ENCODE measurements around the gene LHX2. TPM values are rescaled to one million over a fixed set of nuclear protein-coding genes. Genes with fewer than 3 reads are reported as not detected.

Gene LHX2
- total and polyA plus RNA-seq, 12 donors = 0.06 to 0.37 (median 0.24) TPM; not detected in 9

- peaks cover 28% of the 10 kb centered on the region for H3K27me3 ChIP-seq
- intact Hi-C loops (cut with DNase I) = loop anchor here (2.0 to 5.0 kb wide), 2 partner anchors 496 to 498 kb away; no protein-coding TSS in a partner anchor
- WGBS, 4 donors = 35 to 56% (median 38%) methylated on average over 10 to 21 of the region's 21 CpGs
- TF ChIP-seq POLR2A (IDR thresholded peaks at IDR 0.05) (no peak), CTCF (IDR thresholded peaks at IDR 0.05) (no peak)
- no peaks in the 10 kb centered on the region for H3K36me3 ChIP-seq (replicated peaks in 1 of 2)
- peak overlapping the region in 2 of 4 donors; percentile 16 to 59 for H3K4me3 ChIP-seq
- H3K9me3 ChIP-seq (replicated peaks in 1 of 3) = no peaks in the 10 kb centered on the region
- no peak overlapping the region for H3K27ac ChIP-seq
- no peak for DNase-seq
- H3K4me1 ChIP-seq (replicated peaks in 1 of 2) = peaks cover 5 to 9% of the 10 kb centered on the region in 2 donors
Measured at GRCh38 chr9:124040186-124040931, 28.8 kb downstream of the LHX2 start.

- H3K27ac ChIP-seq = no peak overlapping the region
- TF ChIP-seq POLR2A (IDR thresholded peaks at IDR 0.05) = no peak
- TF ChIP-seq CTCF (IDR thresholded peaks at IDR 0.05) = peak; percentile 59 to 99 (median 86)
- no peaks in the 10 kb centered on the region for H3K36me3 ChIP-seq (replicated peaks in 1 of 2)
- no peaks in the 10 kb centered on the region for H3K9me3 ChIP-seq (replicated peaks in 1 of 3)
- intact Hi-C loops (cut with DNase I) = loop anchor here (2.0 to 5.0 kb wide), 2 partner anchors 496 to 499 kb away; no protein-coding TSS in a partner anchor
- H3K4me1 ChIP-seq (replicated peaks in 1 of 2) = peaks cover 10 to 16% of the 10 kb centered on the region in 2 donors
- peaks cover 29% of the 10 kb centered on the region for H3K27me3 ChIP-seq
- WGBS, 4 donors = 9 to 40% (median 12%) methylated on average over 12 to 55 of the region's 55 CpGs
- peak overlapping the region in 2 of 4 donors; percentile 16 to 59 for H3K4me3 ChIP-seq
- DNase-seq = peak in 6 of 7 donors; percentile 43 to 64 (median 58)
Measured at GRCh38 chr9:124040935-124041816, 29.6 kb downstream of the LHX2 start.

- 60 to 71% (median 64%) methylated on average over 4 of the region's 4 CpGs for WGBS, 4 donors
- intact Hi-C loops (cut with DNase I) = loop anchor here (2.0 to 5.0 kb wide), 2 partner anchors 497 to 499 kb away; no protein-coding TSS in a partner anchor
- no peak for DNase-seq
- H3K27me3 ChIP-seq = peaks cover 28% of the 10 kb centered on the region
- no peak overlapping the region for H3K4me3 ChIP-seq
- H3K27ac ChIP-seq = no peak overlapping the region
- H3K9me3 ChIP-seq (replicated peaks in 1 of 3) = no peaks in the 10 kb centered on the region
- no peaks in the 10 kb centered on the region for H3K36me3 ChIP-seq (replicated peaks in 1 of 2)
- no peak for TF ChIP-seq CTCF (IDR thresholded peaks at IDR 0.05)
- no peak for TF ChIP-seq POLR2A (IDR thresholded peaks at IDR 0.05)
- peaks cover 10 to 16% of the 10 kb centered on the region in 2 donors for H3K4me1 ChIP-seq (replicated peaks in 1 of 2)
Measured at GRCh38 chr9:124041817-124042116, 30.2 kb downstream of the LHX2 start.

- Histone ChIP-seq H3K9me3 (replicated peaks in 1 of 3) (no peaks in the 10 kb centered on the region), H3K4me1 (replicated peaks in 1 of 2) (peaks cover 10 to 16% of the 10 kb centered on the region in 2 donors), H3K4me3 (no peak overlapping the region), H3K27me3 (peaks cover 23% of the 10 kb centered on the region), H3K36me3 (replicated peaks in 1 of 2) (no peaks in the 10 kb centered on the region), H3K27ac (no peak overlapping the region)
- WGBS, 4 donors = 57 to 71% (median 60%) methylated on average over 8 to 11 of the region's 11 CpGs
- no peak for DNase-seq
- no peak for TF ChIP-seq POLR2A (IDR thresholded peaks at IDR 0.05)
- TF ChIP-seq CTCF (IDR thresholded peaks at IDR 0.05) = no peak
- intact Hi-C loops (cut with DNase I) = loop anchor here in 1 of 2 donors (5.0 kb wide), 1 partner anchor 500 kb away; no protein-coding TSS in a partner anchor
Measured at GRCh38 chr9:124042201-124042721, 30.7 kb downstream of the LHX2 start.

Measured in adrenal gland (tissue), 12 donors.